Endothelial cell of umbilical vein (primary cell): Measurements from ENCODE around the gene MYLK. TPM values are rescaled to one million over a fixed set of nuclear protein-coding genes. Genes with fewer than 3 reads are reported as not detected.

Experiments
- BruUV-seq: library from RNA; stranded (reverse); fragments of 400-500 nt; replicated peaks from 2 replicates; lab custom pipeline; 2021; lab: Mats Ljungman, UMichigan
- CTCF ChIA-PET: fragments of 300-600, 350-600 bp; sonication (Branson Sonifier 250); formaldehyde crosslinking; loops from one replicate; lab custom pipeline; 2021; ENCODE audit warnings: antibody characterized with exemption, inconsistent platforms; lab: Charles Lee
- POLR2A ChIA-PET: fragments of 300-600, 350-600 bp; sonication (Branson Sonifier 250); formaldehyde crosslinking; loops from one replicate; lab custom pipeline; 2021; ENCODE audit warnings: antibody characterized with exemption, inconsistent platforms; lab: Charles Lee
- DNase-seq: peaks from one replicate; pipeline ENCODE4 v3.0.0-alpha.2; 2011; ENCODE audit warnings: low read depth, low spot score
- FAIRE-seq: peaks from 2 replicates; lab custom pipeline; 2011; peaks lifted over from hg19 to GRCh38; lab: Jason Lieb, UNC
- H2AFZ ChIP-seq: 2 replicates; pipeline ENCODE4 v1.6.0; 2012; ENCODE audit warnings: low read depth, low read length, control low read depth, inconsistent platforms
- H3K27ac ChIP-seq: 2 replicates; pipeline ENCODE4 v1.5.1; 2011; ENCODE audit warnings: low read depth, mild to moderate bottlenecking, control low read depth, low read length, moderate library complexity; ENCODE audit not compliant: insufficient read depth
- H3K27me3 ChIP-seq, 2 experiments: 2 replicates each; pipeline versions ENCODE4 v1.6.0 to v1.6.1; 2011; ENCODE audit warnings: low read length in 2 of 2, mixed read lengths in 1 of 2; ENCODE audit not compliant: control insufficient read depth in 2 of 2, insufficient read depth in 2 of 2
- H3K36me3 ChIP-seq, 2 experiments: 2 replicates in 1 of 2; 3 replicates in 1 of 2; pipeline ENCODE4 v1.5.1; 2011; ENCODE audit warnings: low read length in 2 of 2, mild to moderate bottlenecking in 1 of 2, moderate library complexity in 1 of 2; ENCODE audit not compliant: control insufficient read depth in 2 of 2, insufficient read depth in 2 of 2; ENCODE audit errors: extremely low read depth in 1 of 2
- H3K4me1 ChIP-seq: 3 replicates; pipeline ENCODE4 v1.5.1; 2011; ENCODE audit warnings: mild to moderate bottlenecking, low read length; ENCODE audit not compliant: control insufficient read depth, insufficient read depth; ENCODE audit errors: extremely low read depth
- H3K4me2 ChIP-seq: 2 replicates; pipeline ENCODE4 v1.6.1; 2011; ENCODE audit warnings: low read length, control low read depth, mixed read lengths; ENCODE audit not compliant: insufficient read depth
- H3K4me3 ChIP-seq, 3 experiments: fragments of 200-600 bp in 1 of 3; sonication (generic), shearing (Covaris generic) in 1 of 3; replicated peaks in 1 of 3; 2 replicates each; pipeline ENCODE4 v1.5.1; 2011 to 2016; ENCODE audit warnings: control low read depth in 3 of 3, low read length in 3 of 3, mild to moderate bottlenecking in 2 of 3, inconsistent platforms in 1 of 3, low read depth in 1 of 3, moderate library complexity in 1 of 3; ENCODE audit not compliant: insufficient read depth in 1 of 3
- H3K79me2 ChIP-seq: 2 replicates; pipeline ENCODE4 v1.6.0; 2012; ENCODE audit warnings: low read length, inconsistent platforms; ENCODE audit not compliant: control insufficient read depth, insufficient read depth
- H3K9ac ChIP-seq: replicated peaks from 2 replicates; pipeline ENCODE3; 2011; ENCODE audit warnings: low read length, control low read depth; ENCODE audit not compliant: insufficient read depth; ENCODE audit errors: extremely low read depth
- H3K9me1 ChIP-seq: replicated peaks from 3 replicates; pipeline ENCODE4 v1.6.0; 2011; ENCODE audit warnings: mild to moderate bottlenecking, low read length; ENCODE audit not compliant: control insufficient read depth, insufficient read depth; ENCODE audit errors: extremely low read depth
- H3K9me3 ChIP-seq: replicated peaks from 2 replicates; pipeline ENCODE4 v1.5.1; 2012; ENCODE audit warnings: low read length, inconsistent platforms; ENCODE audit not compliant: control insufficient read depth, insufficient read depth
- H4K20me1 ChIP-seq: replicated peaks from 2 replicates; pipeline ENCODE3; 2011; ENCODE audit warnings: mild to moderate bottlenecking, low read length; ENCODE audit not compliant: control insufficient read depth, insufficient read depth; ENCODE audit errors: extremely low read depth
- EZH2 ChIP-seq: IDR thresholded peaks from 2 replicates; pipeline ENCODE4 v1.6.1; 2012; ENCODE audit warnings: borderline replicate concordance, low read depth, mild to moderate bottlenecking, moderate library complexity, low read length, inconsistent platforms; ENCODE audit not compliant: severe bottlenecking
- FOS ChIP-seq: IDR thresholded peaks from 2 replicates; pipeline ENCODE4 v1.6.1; 2011; ENCODE audit warnings: mild to moderate bottlenecking, low read length, moderate library complexity, borderline replicate concordance; ENCODE audit not compliant: insufficient read depth
- GATA2 ChIP-seq: IDR thresholded peaks from 2 replicates; pipeline ENCODE4 v1.7.0; 2011; ENCODE audit warnings: low read depth, mild to moderate bottlenecking, moderate library complexity, mixed read lengths, low read length; ENCODE audit not compliant: insufficient read length, insufficient read depth
- JUN ChIP-seq: IDR thresholded peaks from 2 replicates; pipeline ENCODE4 v1.6.1; 2011; ENCODE audit warnings: borderline replicate concordance, low read depth; ENCODE audit not compliant: insufficient read length, insufficient read depth
- MYC ChIP-seq: IDR thresholded peaks from one replicate; pipeline ENCODE4 v1.6.1; 2011; ENCODE audit warnings: mild to moderate bottlenecking, low read depth, low read length
- POLR2A ChIP-seq: IDR thresholded peaks from 2 replicates; pipeline ENCODE4 v1.6.1; 2012; ENCODE audit warnings: low read depth, mild to moderate bottlenecking, control low read depth, low read length
- POLR2AphosphoS5 ChIP-seq: IDR thresholded peaks from 2 replicates; pipeline ENCODE4 v1.6.1; 2012; ENCODE audit warnings: low read depth, mild to moderate bottlenecking, control low read depth, low read length, moderate library complexity; ENCODE audit not compliant: insufficient read depth
- dilution Hi-C: fragments of 300-500 bp; cut with MboI; formaldehyde crosslinking; loops from one replicate; pipeline ENCODE4 v1.15.0; 2019; ENCODE audit warnings: low sequenced_read_pairs; ENCODE audit not compliant: extremely low pct_ligation_motif_present
- intact Hi-C: fragments of 100-400 bp; cut with micrococcal nuclease; formaldehyde crosslinking; loops from one replicate; pipeline ENCODE4 v1.10.0; 2022
- polyA plus RNA-seq, 4 experiments: library from polyadenylated mRNA; depleted of rRNA in 3 of 4; stranded (reverse) in 3 of 4; unstranded in 1 of 4; fragments of >200 nt; gene quantifications; 2 replicates each; pipeline versions ENCODE4 v1.2.1 to v1.2.3, GENCODE V29; 2011 to 2012; ENCODE audit warnings: missing spikeins in 1 of 4
- total RNA-seq: library from RNA; stranded (reverse); gene quantifications from 2 replicates; pipeline ENCODE4 v1.2.3, GENCODE V29; 2021
- TF ChIP-seq, protein P1 (sequence below), 2 donors: IDR thresholded peaks; 1 replicate in 1 of 2; 2 replicates in 1 of 2; pipeline ENCODE4 v1.5.1; 2011; ENCODE audit warnings: low read length in 2 of 2, mild to moderate bottlenecking in 2 of 2, moderate library complexity in 2 of 2, control low read depth in 1 of 2, inconsistent platforms in 1 of 2, low read depth in 1 of 2; ENCODE audit not compliant: insufficient read depth in 1 of 2; ENCODE audit errors: extremely low read depth in 1 of 2
- TF ChIP-seq, protein P2 (sequence below): IDR thresholded peaks from 2 replicates; pipeline ENCODE4 v1.6.1; 2011; ENCODE audit not compliant: insufficient read depth, insufficient read length

MYLK gene
- total and polyA plus RNA-seq, 2 donors (not counting 3 experiments of a cell fraction or from before 2014, with no cell fraction given): 10.0 to 22.2 TPM

DNA sequence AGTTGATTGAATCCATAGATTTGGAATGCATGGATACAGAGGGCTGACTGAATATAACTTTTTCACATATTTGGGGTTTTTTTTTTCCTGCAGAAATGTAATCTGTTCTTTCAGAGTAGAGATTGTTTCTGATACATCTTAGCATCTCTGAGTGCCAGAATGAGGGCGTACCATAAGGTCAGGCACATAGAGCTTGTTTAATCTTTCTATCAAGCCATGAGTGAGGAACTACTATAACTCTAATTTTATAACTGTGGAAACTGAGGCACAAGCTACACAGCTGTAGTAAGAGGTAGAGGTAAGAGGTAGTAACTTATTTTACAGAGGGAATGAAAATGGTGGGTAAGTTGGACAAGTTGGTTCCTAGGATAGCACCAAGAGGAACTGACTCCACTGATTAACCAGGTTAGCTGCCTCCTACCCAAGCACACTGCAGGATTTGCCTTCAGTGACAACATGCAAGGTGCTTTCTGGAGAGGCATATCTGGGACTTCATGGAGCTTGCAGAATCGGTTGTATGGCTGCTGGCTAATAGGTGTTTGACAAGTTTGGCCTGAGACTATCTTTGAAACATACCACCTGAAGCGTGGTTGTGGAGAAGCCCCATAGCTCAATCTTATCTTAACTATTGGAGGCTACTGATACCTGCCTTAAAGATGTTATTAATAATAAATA lies 275.7 kb downstream of the MYLK start:
- dilution Hi-C loops: no loop called here
- Histone ChIP-seq H2AFZ (no peak overlapping the region), H3K36me3 (no peaks in the 10 kb centered on the region), H3K9me1 (no peaks in the 10 kb centered on the region), H3K4me3 (no peak overlapping the region), H4K20me1 (no peaks in the 10 kb centered on the region), H3K27me3 (no peaks in the 10 kb centered on the region), H3K4me2 (no peak overlapping the region), H3K9me3 (no peaks in the 10 kb centered on the region), H3K9ac (no peak overlapping the region), H3K79me2 (no peaks in the 10 kb centered on the region), H3K27ac (no peak overlapping the region), H3K4me1 (peaks cover 4% of the 10 kb centered on the region)
- POLR2A ChIA-PET: no interaction called here
- CTCF ChIA-PET: no interaction called here
- no TSS peak for BruUV-seq
- TF ChIP-seq, protein P1, sequence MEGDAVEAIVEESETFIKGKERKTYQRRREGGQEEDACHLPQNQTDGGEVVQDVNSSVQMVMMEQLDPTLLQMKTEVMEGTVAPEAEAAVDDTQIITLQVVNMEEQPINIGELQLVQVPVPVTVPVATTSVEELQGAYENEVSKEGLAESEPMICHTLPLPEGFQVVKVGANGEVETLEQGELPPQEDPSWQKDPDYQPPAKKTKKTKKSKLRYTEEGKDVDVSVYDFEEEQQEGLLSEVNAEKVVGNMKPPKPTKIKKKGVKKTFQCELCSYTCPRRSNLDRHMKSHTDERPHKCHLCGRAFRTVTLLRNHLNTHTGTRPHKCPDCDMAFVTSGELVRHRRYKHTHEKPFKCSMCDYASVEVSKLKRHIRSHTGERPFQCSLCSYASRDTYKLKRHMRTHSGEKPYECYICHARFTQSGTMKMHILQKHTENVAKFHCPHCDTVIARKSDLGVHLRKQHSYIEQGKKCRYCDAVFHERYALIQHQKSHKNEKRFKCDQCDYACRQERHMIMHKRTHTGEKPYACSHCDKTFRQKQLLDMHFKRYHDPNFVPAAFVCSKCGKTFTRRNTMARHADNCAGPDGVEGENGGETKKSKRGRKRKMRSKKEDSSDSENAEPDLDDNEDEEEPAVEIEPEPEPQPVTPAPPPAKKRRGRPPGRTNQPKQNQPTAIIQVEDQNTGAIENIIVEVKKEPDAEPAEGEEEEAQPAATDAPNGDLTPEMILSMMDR (IDR thresholded peaks at IDR 0.05; ENCODE audit: extremely low read depth in 1 of 2, insufficient read depth in 1 of 2, low read depth in 1 of 2, low read length in 2 of 2): no peak
- TF ChIP-seq MYC: no peak
- no peak for TF ChIP-seq GATA2
- TF ChIP-seq, protein P2, sequence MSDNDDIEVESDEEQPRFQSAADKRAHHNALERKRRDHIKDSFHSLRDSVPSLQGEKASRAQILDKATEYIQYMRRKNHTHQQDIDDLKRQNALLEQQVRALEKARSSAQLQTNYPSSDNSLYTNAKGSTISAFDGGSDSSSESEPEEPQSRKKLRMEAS: no peak
- no peak for TF ChIP-seq JUN
- TF ChIP-seq FOS: no peak
- no peak for TF ChIP-seq POLR2A
- no peak for TF ChIP-seq POLR2AphosphoS5
- TF ChIP-seq EZH2: no peak
- no peak for DNase-seq
- intact Hi-C loops: no loop called here
- FAIRE-seq: no peak
